ENCODE measurements around the gene NMNAT2.
A peak's percentile ranks its signal among the peaks of the same experiment; 100 is the strongest.

NMNAT2 gene

GRCh38 chr1:183306317-183307042 lies 111.7 kb downstream of the NMNAT2 start:
- TF ChIP-seq EP300 (IDR thresholded peaks at IDR 0.05; ENCODE audit: borderline replicate concordance), result 0 out of 2 replicates have a peak, but pooled peaks have one; percentile 23
- no peak for TF ChIP-seq TCF12 (IDR thresholded peaks at IDR 0.05; ENCODE audit: low read depth)
- TF ChIP-seq RAD21 (IDR thresholded peaks at IDR 0.05; ENCODE audit: low read depth), result peak; percentile 26; the same call in 1 of the 2 replicates
- TF ChIP-seq MAX (IDR thresholded peaks at IDR 0.05), result 0 out of 2 replicates have a peak, but pooled peaks have one; percentile 24

- TF ChIP-seq TCF12 (IDR thresholded peaks at IDR 0.05; ENCODE audit: low read depth) (peak; percentile 42; the same call in 1 of the 2 replicates), USF1 (IDR thresholded peaks at IDR 0.05) (no peak), ZBTB7A (IDR thresholded peaks at IDR 0.05; ENCODE audit: low read depth) (no peak), RAD21 (IDR thresholded peaks at IDR 0.05; ENCODE audit: low read depth) (no peak), TAF1 (IDR thresholded peaks at IDR 0.05; ENCODE audit: low read depth) (no peak), FOXM1 (IDR thresholded peaks at IDR 0.05; ENCODE audit: borderline replicate concordance, low read depth) (no peak), CEBPB (IDR thresholded peaks at IDR 0.05) (no peak), TEAD4 (IDR thresholded peaks at IDR 0.05) (no peak), CREB1 (IDR thresholded peaks at IDR 0.05; ENCODE audit: low read depth) (no peak), NFIC (IDR thresholded peaks at IDR 0.05) (peak; percentile 21; the same call in 1 of the 2 replicates), REST (IDR thresholded peaks at IDR 0.05; ENCODE audit: low read depth) (no peak), EGR1 (IDR thresholded peaks at IDR 0.05) (no peak), EP300 (IDR thresholded peaks at IDR 0.05; ENCODE audit: borderline replicate concordance) (no peak; the same call in 1 of the 2 replicates), MAX (IDR thresholded peaks at IDR 0.05) (0 out of 2 replicates have a peak, but pooled peaks have one; percentile 16), YY1 (IDR thresholded peaks at IDR 0.05; ENCODE audit: low read depth) (no peak)
Observed at GRCh38 chr1:183304440-183305107, 113.6 kb downstream of the NMNAT2 start.

- no peak for TF ChIP-seq FOXM1 (IDR thresholded peaks at IDR 0.05; ENCODE audit: borderline replicate concordance, low read depth)
- no peak for TF ChIP-seq TCF12 (IDR thresholded peaks at IDR 0.05; ENCODE audit: low read depth)
- TF ChIP-seq NFIC (IDR thresholded peaks at IDR 0.05), result no peak
- no peak for TF ChIP-seq CEBPB (IDR thresholded peaks at IDR 0.05)
- TF ChIP-seq RAD21 (IDR thresholded peaks at IDR 0.05; ENCODE audit: low read depth), result no peak
- no peak for TF ChIP-seq REST (IDR thresholded peaks at IDR 0.05; ENCODE audit: low read depth)
- no peak for TF ChIP-seq MAX (IDR thresholded peaks at IDR 0.05)
Observed at GRCh38 chr1:183303901-183304300, 114.3 kb downstream of the NMNAT2 start.

GRCh38 chr1:183303323-183303645 lies 114.9 kb downstream of the NMNAT2 start:
- TF ChIP-seq EGR1 (IDR thresholded peaks at IDR 0.05), result no peak
- TF ChIP-seq EP300 (IDR thresholded peaks at IDR 0.05; ENCODE audit: borderline replicate concordance), result no peak
- no peak for TF ChIP-seq TCF12 (IDR thresholded peaks at IDR 0.05; ENCODE audit: low read depth)
- no peak for TF ChIP-seq TAF1 (IDR thresholded peaks at IDR 0.05; ENCODE audit: low read depth)
- no peak for TF ChIP-seq MAX (IDR thresholded peaks at IDR 0.05)
- no peak for TF ChIP-seq CEBPB (IDR thresholded peaks at IDR 0.05)
- TF ChIP-seq REST (IDR thresholded peaks at IDR 0.05; ENCODE audit: low read depth), result no peak
- no peak for TF ChIP-seq ZBTB7A (IDR thresholded peaks at IDR 0.05; ENCODE audit: low read depth)
- TF ChIP-seq CREB1 (IDR thresholded peaks at IDR 0.05; ENCODE audit: low read depth), result no peak
- no peak for TF ChIP-seq FOXM1 (IDR thresholded peaks at IDR 0.05; ENCODE audit: borderline replicate concordance, low read depth)
- no peak for TF ChIP-seq YY1 (IDR thresholded peaks at IDR 0.05; ENCODE audit: low read depth)

All from Ishikawa (cell line).